ENCODE data around the gene PPP1R12C.
"Not testable (repeated sequence)": the region's sequence is repeated elsewhere in the genome, so short reads cannot be mapped to it uniquely, and the experiment has no call there.

PPP1R12C gene

DNA sequence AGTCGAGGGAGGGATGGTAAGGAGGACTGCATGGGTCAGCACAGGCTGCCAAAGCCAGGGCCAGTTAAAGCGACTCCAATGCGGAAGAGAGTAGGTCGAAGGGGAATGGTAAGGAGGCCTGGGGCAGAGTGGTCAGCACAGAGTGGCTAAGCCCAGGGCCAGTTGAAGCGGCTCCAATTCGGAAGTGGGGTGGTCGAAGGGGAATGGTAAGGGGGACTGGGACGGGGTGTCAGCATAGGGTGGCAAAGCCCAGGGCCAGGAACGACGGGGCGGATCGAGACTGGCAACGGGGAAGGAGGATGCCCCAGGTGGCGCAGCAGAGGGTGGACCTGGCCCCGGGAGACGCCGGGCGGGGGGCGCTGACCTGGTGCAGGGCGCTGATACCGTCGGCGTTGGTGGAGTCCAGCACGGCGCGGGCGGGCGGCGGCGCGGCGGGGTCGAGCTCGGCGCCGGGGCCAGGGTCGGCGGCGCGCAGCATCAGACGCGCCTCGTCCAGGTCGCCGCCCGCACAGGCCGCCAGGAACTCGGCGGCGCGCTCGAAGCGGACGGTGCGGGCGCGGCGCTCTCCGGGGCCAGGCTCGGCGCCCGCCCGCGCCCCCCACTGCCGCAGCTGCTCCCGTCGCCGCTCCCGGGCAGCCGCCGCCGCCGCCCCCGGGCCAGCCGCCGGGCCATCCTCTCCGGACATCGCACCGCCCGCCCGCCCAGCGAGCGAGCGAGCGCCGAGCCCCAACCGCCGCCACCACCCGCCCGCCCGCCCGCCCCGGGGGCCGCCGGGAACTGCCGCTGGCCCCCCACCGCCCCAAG lies at the start of gene PPP1R12C:
Gene PPP1R12C (minus strand): TSS at position 779 of the 804 bp plus-strand sequence. CDS start 94 bp downstream, at position 685.
- peak; percentile 35 for DNase-seq (ENCODE audit: low spot score)

DNA sequence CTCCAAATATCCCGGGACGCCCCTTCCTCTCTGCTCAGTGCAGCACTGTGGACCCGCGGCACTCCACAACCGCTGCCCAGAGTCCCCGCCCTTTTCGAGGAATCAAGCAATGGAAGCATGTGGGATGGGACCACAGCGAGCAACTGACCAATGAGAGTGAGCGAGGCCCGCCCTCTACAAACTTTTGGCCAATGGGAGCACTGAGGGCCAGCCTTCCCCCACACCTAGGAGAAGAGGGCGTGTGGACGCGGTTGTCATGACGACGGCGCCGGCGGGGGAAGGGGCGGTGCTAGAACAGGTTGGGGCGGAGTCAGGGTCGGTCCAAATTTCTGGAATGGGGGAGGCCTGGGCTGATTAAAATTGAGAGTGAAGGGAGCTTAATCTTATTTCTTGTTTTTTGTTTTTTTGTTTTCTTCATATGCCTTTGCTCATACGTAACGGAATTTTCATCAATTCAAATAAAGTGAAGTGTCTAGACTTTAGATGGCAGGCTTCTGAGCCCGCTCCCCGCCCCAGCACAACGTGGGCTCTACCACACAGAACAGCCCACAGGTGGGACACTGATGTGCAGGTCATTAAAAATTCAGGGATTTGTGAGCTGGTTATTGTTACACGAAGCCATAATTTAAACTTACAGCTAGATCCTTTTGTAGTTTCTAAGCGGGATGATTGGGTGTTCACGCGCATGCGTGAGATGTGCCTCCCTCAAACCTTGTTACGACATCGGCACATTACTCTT lies 49.3 kb upstream of the PPP1R12C start, which contains the start of gene DNAAF3:
Gene DNAAF3 (minus strand): TSS at position 84 of the 739 bp plus-strand sequence. CDS start 200 bp downstream, outside the sequence.
- DNase-seq (ENCODE audit: low spot score) = peak; percentile 98

DNA sequence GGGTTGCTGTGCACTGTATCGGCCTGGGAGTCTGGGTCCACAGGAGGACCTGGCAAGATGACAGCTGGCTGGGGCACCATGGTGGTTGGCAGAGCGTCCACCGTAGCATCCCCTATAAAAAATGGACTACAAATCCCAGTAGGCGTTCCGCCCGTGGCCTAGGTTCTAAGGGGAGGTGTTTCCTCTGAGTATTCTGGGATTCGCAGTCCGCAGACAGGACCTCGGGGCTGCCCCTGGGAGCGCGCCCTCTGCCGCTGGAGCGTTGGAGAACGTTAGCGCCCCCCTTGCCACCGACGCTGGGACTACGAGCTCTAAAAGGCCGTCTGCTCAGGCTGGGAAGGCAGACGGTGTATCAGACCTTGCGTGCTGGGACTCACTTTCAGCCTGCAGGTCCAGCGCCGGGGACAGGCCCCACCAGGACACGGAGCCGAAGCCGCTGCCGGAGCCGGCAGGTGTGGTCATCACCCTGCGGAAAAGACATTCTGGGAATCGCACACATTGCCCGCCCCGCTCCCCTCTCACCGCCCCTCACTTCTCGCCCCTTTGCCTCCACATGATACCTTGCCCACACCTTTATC lies 48.6 kb upstream of the PPP1R12C start:
- peak; percentile 94 for DNase-seq (ENCODE audit: low spot score)

DNA sequence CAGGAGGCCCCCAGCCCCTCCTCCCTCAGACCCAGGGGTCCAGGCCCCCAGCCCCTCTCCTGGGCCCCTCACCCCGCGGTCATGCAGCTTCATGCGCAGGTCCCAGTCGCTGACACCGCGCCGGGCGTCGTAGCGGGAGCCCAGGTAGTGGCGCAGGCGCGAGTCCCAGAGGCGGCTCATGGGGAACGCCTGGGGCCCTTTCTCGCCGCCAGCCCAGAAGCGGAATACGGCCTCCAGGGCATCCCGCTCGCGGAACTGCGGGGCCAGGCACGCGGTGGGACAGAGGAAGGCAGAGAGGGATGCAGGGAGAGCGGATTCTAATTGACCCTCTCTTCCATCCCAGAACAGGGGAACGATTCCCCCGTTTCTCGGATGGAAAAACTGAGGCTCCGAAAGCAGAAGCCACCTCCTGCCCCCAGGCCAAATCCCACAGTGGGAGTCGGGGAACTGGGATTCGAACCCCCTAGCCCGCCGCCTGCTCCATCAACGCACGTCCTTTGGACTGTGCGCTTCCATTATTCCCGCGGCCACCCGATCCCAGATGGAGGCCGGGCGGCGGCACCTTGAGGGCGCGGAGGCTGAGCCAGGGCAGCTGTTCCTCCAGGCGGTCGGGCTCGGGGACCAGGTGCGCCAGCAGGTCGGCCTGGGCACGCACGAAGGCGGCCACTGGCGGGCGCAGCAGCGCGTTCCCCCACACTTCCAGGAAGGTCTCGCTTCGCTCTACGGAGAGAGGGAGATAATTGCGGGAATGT lies 44.3 kb upstream of the PPP1R12C start:
- no peak for DNase-seq (ENCODE audit: low spot score)

DNA sequence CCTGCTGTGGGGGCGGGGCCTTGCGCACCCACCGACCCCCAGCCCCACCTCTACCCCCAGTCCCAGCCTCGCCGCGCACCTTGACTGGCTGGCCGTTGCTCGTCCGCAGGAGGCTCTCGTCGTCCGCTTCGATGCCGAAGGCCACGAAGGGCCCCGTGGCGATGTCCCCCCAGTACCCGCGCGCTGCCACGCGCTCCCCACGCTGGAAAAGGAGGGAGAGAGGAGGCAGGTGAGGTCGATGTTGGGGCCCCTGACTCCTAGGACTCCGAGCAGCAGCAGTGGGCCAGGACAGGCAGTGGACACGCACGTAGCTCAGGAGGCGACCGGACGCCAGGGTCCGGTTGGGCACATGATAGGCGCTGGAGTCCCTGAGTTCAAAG lies 43.5 kb upstream of the PPP1R12C start:
- DNase-seq (ENCODE audit: low spot score) = no peak

DNA sequence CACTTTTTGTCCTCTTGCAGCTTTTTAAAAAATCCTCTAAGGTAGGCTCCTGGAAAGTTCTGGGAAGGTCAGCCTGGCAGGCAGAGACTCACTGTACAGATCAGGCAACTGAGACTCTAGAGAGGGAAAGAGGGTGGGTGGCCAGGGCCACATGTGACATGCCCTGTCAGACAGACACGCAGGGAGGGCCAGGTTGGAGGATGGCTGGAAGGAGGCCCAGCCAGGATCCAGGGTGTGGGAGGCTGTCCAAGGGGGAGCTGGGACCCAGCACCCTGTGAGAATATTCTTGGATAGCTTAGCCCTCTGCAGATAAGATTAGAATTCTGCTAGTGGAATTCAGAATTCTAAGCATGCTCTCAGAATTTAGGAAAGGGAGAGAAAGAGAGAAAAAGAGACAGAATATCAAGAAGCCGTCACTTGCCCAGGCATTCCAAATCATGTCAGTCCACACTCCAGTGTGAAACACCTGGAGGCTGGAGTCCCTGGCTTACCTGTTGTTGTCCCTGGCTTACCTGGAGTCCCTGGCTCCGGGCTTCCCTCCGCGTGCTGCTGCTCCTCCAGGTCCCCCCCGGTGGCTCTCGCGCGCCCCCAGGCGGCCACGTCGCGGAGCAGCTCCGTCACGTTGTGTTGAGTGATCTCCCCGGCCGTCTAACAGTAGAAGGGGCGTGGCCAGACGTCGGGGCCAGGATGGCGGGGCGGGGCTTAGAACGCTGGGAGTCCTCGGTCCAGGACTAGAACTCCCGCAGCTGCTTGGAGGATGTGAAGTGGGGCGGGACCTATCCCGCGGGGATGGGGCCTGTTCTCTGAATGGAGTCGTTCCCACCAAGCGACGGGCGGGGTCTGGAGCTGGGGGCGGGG lies 42.9 kb upstream of the PPP1R12C start:
- DNase-seq (ENCODE audit: low spot score) = peak; percentile 92

DNA sequence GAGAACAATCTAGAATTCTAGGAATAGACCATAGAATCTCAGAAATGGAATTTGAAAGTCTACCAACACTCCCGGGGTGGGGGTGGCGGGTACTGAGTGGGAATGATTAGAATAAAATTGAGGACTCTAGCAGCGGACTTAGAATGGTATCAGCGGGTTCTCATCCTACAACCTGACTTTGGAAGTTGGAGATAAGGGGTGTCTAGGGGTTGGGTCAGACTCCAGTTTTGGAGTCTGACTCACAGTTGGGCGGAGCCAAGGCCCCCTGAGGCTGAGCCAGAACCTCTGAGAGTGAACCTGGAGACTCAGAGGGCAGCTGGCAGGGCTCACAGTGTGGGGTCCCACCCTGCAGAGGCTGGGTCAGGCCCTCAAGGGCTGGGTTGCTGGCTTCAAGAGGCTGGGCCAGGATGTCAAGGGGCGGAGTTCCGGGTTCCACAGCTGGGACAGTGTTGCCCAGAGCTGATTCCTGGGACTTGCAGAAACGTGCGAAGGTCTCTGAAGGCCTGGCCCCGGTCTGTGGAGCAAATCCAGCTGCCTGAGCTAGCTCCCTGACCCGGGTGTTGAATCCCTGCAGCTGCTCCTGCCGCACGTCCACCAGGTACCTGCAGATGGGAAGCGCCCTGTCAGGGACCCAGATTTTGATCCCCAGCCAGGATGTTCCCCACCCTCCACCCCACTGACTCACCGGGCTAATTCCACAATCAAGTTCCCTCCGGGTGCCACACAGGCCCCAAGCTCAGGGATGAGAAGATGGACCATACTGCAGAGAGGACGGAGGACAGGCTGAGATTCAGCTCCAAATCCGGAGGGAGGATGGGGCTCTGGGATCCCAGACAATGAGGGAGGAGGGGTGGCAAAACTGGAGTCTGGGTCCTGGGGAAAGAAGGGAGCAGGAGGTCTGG lies 41.7 kb upstream of the PPP1R12C start:
- DNase-seq (ENCODE audit: low spot score) = peak; percentile 78

DNA sequence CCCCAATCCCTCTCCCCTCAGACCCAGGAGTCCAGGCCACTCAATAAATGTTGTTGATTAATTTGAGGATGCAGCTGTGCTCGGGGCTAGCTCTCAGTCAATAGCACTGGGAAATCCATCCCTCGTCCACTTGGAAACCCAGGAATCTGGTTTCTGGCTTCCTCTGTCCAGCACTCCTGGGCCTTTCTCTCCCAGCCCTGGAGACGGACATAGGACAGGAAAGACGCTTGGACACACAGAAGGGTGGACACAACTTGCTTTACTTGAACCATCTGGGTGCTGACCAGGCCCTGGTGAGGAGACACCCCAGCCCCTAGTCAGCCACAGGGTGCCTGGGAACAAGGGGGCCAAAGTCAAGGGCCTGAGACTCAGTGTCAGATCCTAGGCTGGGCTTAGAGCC lies 41.0 kb upstream of the PPP1R12C start:
- no peak for DNase-seq (ENCODE audit: low spot score)

DNA sequence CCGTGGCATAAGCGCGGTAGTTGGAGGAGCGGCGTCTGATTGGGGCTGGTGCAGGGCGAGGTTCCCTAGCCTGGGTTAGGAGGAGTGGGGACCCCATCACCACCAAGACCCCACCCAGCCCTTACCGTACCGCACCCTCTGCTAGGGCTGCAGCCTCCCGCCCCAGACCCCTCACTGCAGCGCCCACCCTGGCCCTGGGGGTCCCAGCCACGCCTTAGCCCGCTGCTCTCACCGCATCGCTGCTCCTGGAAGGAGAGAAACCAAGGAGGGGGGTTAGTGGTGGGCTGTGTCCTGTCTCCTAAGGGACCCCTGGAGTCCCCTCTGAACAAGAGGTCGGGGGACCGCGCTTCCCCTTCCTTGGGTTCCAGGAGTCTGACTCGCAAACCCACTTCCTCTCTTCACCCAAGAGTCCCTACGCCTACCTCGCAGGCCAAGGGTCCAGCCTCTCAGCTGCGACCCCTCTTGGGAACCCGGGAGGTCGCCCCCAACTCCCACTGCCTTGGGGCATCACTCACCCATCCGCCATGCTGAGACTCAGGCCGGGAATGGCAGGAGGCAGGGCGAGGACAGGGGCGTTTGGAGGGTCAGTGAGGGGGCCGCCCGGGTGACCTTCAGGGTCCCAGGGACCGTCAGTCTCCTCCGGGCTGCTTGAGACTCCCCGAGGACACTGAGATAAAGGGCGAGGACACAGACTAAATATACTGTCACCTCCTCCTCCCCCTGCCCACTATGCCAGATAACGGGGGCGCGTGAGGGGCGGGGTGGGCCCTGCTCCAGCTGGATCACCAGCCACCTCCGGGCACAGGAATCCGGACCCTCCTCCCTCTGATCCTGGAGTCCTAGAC lies 39.8 kb upstream of the PPP1R12C start, which contains the start of gene TNNI3:
Gene TNNI3 (minus strand): TSS at position 669 of the 845 bp plus-strand sequence. CDS start 143 bp downstream, at position 526.
- DNase-seq (ENCODE audit: low spot score) = no peak

DNA sequence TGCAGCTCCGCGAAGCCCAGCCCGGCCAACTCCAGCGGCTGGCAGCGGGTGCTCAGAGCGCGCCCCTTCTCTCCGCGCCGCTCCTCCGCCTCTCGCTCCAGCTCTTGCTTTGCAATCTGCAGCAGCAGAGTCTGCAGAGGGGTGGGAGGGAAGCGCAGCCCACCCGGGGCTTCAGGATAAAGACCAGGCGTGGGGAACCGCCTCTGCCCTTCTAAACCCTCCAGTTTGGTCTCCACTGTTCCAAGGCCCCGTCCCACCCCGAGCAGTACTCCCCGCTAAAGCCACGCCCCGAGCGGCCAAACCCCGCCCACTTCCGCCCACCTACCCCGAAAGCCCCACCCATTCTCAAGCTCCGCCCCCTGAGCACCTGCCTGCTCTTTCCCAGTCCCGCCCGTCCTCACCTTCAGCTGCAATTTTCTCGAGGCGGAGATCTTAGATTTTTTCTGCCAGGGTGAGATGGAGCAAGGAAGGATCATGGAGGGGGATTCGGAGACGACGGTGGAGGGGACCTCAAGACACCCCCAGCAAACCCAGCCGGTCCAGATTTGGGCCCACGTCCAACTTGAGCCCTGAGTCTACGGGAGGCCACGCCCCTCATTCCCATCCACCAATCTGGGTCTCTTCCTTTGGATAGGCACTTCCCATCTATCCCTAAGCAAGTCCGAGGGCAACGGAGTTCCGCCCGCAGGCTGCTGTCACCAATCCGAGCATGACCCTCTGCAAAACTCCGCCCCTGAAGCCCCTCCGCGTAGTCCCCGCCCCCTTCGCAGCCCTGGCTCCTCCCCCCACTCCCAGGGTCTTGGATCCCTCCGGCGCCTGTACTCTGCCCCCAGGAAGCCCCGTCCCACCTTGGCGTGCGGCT lies 39.0 kb upstream of the PPP1R12C start:
- DNase-seq (ENCODE audit: low spot score) = peak; percentile 71

DNA sequence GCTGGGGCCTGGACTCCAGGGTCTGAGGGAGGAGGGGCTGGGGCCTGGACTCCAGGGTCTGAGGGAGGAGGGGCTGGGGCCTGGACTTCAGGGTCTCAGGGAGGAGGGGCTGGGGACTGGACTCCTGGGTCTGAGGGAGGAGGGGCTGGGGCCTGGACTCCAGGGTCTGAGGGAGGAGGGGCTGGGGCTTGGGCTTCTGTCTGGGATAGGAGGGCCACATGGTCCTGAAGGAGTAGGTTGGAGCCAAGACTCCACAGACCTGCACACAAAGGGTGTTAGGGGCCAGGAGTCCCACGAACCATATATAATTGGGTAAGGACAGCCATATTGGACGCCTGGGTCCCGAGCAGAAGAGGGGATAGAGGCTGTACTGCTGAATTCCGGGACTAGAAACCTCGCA lies 38.3 kb upstream of the PPP1R12C start:
- not testable (repeated sequence) for DNase-seq (ENCODE audit: low spot score)

DNA sequence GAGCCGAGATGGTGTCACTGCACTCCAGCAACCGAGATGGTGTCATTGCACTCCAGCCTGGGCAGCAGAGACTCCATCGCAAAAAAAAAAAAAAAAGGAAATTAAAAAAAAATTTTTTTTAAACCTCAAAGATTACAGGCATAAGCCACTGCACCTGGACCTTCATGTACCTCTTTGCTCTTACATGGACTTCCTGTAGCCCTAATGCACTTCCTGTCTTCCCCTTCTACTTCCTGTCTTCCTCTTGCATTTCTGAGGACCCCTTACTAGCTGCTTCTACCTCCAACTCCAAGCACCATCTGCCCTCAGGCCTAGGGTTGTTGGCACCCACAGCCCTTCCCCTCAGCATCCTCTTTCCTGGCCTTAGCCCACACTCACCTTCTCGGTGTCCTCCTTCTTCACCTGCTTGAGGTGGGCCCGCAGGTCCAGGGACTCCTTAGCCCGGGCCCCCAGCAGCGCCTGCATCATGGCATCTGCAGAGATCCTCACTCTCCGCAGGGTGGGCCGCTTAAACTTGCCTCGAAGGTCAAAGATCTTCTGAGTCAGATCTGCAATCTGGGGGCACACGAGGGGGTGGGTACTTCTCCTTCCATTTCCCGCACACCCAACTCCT lies 36.3 kb upstream of the PPP1R12C start:
- DNase-seq (ENCODE audit: low spot score) = no peak

DNA sequence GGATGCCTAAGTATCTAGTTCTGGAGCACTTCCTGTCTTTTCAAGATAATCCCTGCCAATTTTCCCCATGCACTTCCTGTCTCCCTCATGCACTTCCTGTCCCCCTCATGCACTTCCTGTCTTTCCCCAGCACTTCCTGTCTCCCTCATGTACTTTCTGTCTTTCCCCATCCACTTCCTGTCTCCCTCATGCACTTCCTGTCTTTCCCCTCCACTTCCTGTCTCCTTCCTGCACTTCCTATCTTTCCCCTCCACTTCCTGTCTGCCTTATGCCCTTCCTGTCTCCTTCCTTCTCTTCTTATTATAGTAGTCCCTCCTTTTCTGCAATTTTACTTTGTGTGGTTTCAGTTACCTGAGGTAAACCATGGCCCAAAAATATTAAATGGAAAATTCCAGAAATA lies 34.6 kb upstream of the PPP1R12C start:
- peak; percentile 83 for DNase-seq (ENCODE audit: low spot score)

DNA sequence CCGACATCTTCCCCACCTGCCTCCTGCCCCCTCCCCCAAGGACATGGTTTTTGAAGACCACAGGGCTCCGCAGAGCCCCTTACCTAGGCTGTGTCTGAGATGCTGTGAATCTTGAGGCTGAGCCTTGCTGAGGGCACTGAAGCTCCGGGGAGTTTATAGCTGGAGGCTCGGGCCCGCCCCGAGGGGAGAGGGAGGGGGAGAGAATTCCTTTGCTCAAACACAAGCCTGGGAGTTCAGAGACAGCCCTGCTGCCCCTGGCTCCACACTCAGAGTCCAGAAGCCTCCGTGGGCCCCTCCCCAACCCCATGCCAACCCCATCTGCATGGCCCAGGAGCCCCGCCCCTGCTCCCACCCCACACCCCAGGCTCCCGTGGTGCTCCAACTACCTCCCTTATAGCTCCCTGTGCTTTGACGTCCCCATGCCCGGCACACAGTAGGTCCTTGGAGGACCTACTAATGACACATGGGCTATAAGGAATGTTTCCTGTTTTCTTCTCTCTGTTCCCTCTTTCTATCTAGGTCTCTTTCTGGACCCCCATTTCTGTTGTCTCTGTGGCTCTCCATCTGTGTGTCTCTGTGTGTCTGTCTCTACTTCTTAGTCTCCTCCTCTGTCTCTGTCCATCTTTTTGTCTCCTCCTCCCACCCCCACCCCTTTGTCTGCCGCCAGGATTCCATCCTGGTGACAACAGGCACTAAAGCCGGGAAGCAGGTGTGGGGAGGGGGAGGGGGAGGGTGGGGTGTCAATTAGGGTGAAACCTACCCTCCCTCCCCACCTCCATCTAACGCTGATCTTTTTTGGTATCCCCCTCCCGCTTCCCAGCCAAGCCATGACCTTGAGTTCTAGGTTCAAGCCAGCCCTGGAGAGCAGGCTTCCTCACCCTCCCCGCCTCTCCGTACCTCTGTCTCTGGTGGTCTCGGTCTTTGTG lies 31.9 kb upstream of the PPP1R12C start, which contains the start of gene TNNT1:
Gene TNNT1 (minus strand): TSS at position 129 of the 926 bp plus-strand sequence. CDS start 2,049 bp downstream, outside the sequence.
- DNase-seq (ENCODE audit: low spot score) = no peak

DNA sequence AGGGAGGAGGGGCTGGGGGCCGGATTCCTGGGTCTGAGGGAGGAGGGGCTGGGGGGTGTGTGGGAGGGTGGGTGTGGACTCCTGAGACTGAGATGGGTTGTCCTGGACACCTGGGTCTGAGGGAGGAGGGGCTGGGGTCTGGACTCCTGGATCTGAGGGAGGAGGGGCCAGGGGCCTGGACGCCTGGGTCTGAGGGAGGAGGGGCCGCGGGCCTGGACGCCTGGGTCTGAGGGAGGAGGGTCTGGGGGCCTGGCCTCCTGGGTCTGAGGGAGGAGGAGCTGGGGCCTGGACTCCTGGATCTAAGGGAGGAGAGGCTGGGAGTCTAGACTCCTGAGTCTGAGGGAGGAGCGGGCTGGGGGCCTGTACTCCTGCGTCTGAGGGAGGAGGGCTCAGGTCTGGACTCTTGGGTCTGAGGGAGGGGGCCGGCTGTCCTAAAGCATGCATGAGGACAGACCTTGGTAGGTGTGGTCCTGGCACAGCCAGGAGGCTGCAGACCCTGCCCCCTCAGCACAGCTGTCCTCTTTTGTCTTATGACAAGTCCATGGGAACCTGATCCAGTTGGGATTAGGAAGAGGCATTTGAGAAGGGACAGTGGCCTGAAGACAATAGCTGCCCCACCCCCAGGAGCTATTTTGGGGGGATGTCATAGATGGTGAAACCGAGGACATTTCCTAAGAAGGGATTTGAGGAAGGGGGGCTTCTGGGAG lies 30.3 kb upstream of the PPP1R12C start:
- no peak for DNase-seq (ENCODE audit: low spot score)

Data from RKO (cell line).